TTC549 (cell line): ENCODE data around the gene UTP11.

Experiments
- FAIRE-seq: peaks from 2 replicates; lab custom pipeline; 2012; peaks lifted over from hg19 to GRCh38; lab: Jason Lieb, UNC

UTP11 gene

DNA sequence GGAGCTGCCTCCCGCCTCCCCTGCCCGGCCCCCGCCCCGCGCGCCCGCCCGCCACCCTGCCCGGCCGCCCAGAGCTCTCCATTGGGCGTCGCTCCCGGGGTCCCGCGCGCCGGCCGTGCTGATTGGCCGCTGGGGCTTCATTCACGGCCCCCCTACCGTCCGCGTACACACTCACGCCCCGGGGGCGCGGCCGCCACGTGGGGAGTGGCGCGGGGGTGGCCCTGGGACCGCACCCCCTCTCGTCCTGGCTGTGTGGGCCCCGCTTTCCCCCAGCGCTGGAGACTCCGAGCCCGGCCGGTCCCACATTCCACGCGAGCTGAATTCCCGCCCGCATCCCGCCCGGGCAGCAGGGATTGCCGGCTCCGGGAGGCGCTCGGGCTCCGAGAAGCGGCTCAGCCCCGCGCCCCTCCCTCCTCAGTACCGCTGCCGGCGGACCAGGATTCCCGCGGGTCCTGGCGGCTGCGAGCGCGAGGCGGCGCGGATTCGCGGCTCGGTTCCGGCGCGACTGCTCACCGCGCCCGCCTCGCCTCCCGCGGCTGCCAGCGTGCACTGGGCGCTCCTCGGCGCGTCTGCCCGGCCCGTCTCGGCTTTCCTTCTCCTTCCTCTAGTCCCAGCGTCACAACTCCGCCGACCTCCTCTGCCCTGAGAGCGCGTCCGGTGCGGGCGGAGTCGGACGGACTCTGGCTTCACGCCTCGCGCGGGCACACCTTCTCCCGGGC lies 34.5 kb downstream of the UTP11 start:
- no peak for FAIRE-seq

GRCh38 chr1:38047603-38048141 lies 35.1 kb downstream of the UTP11 start:
- FAIRE-seq = no peak

GRCh38 chr1:38050397-38051078 lies 38.0 kb downstream of the UTP11 start:
- no peak for FAIRE-seq

GRCh38 chr1:38051079-38051543 lies 38.6 kb downstream of the UTP11 start:
- no peak for FAIRE-seq

- FAIRE-seq = no peak
These were observed 40.3 kb downstream of the UTP11 start for GRCh38 chr1:38052750-38053415.

GRCh38 chr1:38053416-38054091 lies 41.0 kb downstream of the UTP11 start:
- no peak for FAIRE-seq

DNA sequence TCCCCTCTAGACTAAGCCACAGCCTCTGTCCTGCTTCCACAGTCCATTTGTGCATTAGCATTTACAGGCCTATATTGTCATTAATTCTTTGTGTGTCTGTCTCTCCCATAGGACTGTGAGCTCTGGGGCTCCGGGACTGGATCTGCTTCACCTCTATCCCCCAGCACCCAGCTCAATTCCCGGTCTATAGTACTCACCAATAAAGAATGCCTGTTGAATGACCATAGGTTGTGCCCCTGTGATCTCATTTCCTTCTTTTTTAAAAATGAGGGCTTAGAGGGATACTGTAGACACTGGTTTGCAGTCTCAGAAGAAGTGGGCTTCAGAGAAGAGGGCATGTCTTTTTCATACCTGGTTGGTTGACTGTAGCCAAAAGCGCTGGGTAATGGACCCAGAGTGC lies 42.9 kb downstream of the UTP11 start:
- FAIRE-seq = no peak

DNA sequence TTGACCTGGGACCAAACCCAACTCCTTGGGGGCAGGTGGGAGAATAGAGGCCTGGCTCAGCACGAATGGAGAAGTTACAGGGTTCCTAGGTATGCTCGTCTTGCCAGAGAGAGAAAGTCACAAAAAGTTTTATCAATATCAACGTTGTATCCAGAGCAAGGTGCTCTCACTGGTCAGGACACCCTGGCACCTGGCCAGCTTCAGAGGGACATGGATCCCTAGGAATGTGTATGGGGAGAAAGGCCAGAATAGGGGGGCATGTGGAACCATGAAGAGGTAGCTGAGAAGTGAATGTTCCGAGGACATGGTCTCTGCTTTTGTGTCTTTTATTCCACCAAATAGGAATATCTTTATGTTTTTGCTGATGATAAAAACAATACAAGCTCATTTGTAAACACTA lies 43.4 kb downstream of the UTP11 start:
- FAIRE-seq = no peak

DNA sequence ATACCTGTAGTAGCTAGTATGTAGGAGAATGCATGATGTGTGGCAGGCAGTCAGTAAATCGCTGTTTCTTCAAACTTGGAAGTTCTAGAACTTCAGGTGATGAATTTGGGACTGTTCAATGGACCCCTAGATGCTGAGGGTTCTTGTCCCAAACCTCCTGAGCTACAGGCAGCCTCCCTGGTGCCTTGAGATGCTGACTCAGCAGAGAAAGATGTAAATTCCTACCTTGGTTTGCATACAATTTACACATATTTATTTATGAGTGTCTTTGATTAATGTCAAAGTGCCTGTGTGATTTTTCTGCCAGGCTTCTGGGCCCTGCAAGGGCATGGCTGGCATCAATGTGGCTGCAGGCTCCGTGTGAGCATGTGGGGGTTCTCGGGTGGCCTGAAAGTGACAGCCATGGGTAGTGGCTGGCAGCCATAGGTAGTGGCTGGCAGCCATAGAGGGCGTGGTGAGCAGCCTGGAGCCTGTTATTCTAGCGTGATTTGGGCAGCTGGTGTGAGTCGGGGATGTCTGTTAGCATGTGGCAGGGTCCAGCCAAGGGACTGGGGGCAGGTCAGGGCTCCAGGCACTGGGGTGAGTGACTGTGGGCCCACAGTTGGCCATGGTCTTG lies 47.2 kb downstream of the UTP11 start:
- no peak for FAIRE-seq

DNA sequence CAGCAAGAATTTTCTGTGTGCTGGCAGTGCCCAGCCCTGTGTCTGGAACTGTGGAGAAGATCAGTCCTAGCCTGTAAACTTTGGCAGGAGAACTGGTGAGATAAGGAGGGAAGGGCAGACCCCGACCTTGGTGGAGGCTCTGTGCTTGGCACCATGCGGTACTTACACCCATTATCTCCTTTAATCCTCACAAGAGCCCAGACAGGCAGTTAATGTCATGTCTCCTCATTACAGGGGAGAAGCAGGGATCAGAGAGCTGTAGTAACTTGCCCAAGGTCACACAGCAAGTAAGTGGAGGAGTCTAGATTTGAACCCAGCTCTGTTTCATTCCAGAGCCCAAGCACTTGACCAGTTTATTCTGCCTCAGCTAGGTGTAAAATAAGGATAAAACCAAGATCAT lies 48.0 kb downstream of the UTP11 start:
- no peak for FAIRE-seq

GRCh38 chr1:38061290-38061689 lies 48.8 kb downstream of the UTP11 start:
- FAIRE-seq = no peak

GRCh38 chr1:38061883-38062328 lies 49.4 kb downstream of the UTP11 start:
- no peak for FAIRE-seq

GRCh38 chr1:38062361-38063288 lies 50.1 kb downstream of the UTP11 start:
- no peak for FAIRE-seq

GRCh38 chr1:38063616-38064015 lies 51.1 kb downstream of the UTP11 start:
- no peak for FAIRE-seq

DNA sequence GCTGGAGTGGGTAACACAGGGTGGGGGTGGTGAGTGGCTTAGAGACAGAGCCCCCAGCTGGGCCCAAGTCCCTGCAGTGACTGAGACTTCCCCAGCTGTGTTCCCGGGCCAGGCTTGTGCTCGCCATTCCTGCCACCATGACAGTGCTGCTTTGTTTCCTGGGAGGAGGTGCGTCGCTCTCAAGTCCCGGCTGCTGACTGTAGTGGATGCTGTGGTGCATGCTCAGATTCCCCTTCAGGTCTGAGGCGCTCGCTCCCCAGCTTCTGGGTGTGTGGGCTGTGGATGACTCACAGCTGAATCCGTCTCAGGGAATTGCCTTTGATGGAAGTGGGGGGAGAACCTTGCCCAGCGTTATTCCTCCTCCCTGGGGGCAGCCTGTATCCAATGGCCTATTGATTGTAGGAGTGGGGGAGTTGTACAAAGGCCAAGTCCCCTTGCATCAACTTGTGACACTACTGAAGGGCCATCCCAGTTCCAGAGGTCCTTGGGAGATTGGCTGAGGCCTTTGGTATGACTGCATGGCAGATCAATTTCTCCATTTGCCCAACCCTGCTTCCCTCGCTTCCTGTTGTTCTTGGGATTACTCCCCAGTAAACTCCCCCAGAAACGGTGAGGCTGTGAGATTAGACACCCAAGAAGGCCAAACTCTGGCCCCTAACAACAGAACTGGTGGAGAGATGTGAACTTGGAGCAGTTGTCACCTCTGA lies 51.8 kb downstream of the UTP11 start:
- FAIRE-seq = no peak

GRCh38 chr1:38068220-38068979 lies 55.9 kb downstream of the UTP11 start:
- no peak for FAIRE-seq

DNA sequence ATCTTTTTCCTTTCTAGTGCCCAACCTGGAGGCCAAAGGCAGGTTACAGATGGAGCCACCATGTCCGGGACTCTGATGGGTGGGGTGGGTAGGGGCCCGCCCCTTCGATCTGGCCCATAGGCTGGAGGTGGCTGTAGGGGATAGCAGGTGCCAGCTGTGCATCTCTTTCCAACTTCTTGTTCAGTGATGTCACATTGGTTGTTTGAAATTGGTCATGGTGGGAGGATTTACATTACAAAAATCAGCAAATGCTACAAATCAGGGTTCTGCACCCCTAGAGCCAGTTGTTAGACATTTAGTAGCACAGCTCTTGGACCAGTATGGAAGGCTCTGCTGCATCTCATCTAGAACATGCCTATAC lies 56.4 kb downstream of the UTP11 start:
- no peak for FAIRE-seq

DNA sequence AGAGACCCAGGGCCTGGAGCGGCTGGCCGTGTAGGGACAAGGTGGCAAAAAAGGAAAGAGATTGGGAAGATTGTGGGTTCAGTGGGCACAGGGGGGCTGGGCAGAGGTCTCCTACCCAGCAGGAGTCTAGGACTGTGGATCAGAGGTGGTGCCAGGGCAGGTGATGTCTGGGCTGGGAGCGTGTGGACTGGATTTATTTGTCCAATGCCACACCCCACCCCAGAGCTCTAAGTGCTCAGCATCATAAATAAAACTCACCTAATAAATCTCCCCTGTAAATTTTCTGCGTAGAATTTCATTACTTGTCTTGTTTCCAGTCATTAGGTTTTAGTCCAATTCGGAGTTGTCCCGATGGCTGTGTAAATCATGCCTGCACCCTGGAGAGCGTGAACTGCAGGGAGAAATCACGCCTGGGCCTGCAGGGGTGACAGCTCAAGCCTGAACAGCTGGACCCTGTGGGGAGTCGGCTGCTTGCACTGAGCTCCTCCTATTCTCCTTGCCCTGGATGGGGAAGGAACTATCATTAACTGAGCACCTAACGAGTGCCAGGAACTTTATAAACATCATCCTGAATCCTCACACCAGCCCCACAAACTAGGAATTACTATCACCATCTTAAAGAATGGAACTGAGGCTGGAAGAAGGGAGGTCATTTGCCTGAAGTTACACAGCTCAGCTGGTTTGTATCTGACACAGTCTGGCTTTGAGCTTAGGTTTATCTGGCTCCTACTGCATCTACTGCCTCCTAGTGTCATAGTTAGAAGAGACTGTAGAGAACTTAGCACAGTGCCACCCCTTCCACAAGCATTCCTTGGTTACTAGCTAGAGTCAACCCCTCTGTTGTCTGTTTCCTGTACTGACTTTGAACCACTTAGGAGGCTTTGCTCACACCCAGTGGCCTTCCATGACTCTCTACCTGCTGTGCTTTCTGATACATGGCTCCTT lies 59.0 kb downstream of the UTP11 start:
- FAIRE-seq = no peak
